HG02610 (cell line): ENCODE results near the gene CASKIN1.

Experiments used
- ATAC-seq: cut with Tn5 transposase; IDR thresholded peaks from one replicate; pipeline ENCODE4 v1.9.1; 2021; ENCODE audit warnings: mild to moderate bottlenecking, moderate library complexity; ENCODE audit not compliant: unreplicated experiment

Gene CASKIN1

GRCh38 chr16:2176047-2176446 is 20.4 kb downstream of the CASKIN1 start:
- no peak for ATAC-seq

- ATAC-seq = no peak
These were observed 21.0 kb downstream of the CASKIN1 start for GRCh38 chr16:2175454-2175853.

GRCh38 chr16:2174396-2175131 is 21.8 kb downstream of the CASKIN1 start:
- no peak for ATAC-seq

- no peak for ATAC-seq
These were observed 22.5 kb downstream of the CASKIN1 start for GRCh38 chr16:2173916-2174315.

GRCh38 chr16:2173366-2173765 is 23.0 kb downstream of the CASKIN1 start:
- ATAC-seq = no peak

GRCh38 chr16:2172688-2173335 is 23.6 kb downstream of the CASKIN1 start:
- ATAC-seq = no peak

GRCh38 chr16:2171601-2172178 is 24.7 kb downstream of the CASKIN1 start:
- ATAC-seq = no peak

- ATAC-seq = no peak
These were observed 25.6 kb downstream of the CASKIN1 start for GRCh38 chr16:2170587-2171435.

- ATAC-seq = no peak
These were observed 26.3 kb downstream of the CASKIN1 start for GRCh38 chr16:2170080-2170479.

GRCh38 chr16:2167068-2167638 is 29.3 kb downstream of the CASKIN1 start:
- ATAC-seq = no peak

GRCh38 chr16:2166263-2167067 is 29.9 kb downstream of the CASKIN1 start:
- ATAC-seq = no peak

GRCh38 chr16:2165861-2166260 is 30.5 kb downstream of the CASKIN1 start:
- no peak for ATAC-seq

GRCh38 chr16:2163211-2163881 is 33.1 kb downstream of the CASKIN1 start:
- no peak for ATAC-seq

GRCh38 chr16:2162676-2163118 is 33.7 kb downstream of the CASKIN1 start:
- ATAC-seq = no peak

GRCh38 chr16:2161911-2162310 is 34.5 kb downstream of the CASKIN1 start:
- no peak for ATAC-seq

GRCh38 chr16:2160915-2161551 is 35.4 kb downstream of the CASKIN1 start:
- ATAC-seq = no peak

GRCh38 chr16:2159175-2159838 is 37.1 kb downstream of the CASKIN1 start:
- no peak for ATAC-seq

GRCh38 chr16:2158262-2158638 is 38.2 kb downstream of the CASKIN1 start:
- no peak for ATAC-seq
